ENCODE data around the gene CDKN2B.

DNA sequence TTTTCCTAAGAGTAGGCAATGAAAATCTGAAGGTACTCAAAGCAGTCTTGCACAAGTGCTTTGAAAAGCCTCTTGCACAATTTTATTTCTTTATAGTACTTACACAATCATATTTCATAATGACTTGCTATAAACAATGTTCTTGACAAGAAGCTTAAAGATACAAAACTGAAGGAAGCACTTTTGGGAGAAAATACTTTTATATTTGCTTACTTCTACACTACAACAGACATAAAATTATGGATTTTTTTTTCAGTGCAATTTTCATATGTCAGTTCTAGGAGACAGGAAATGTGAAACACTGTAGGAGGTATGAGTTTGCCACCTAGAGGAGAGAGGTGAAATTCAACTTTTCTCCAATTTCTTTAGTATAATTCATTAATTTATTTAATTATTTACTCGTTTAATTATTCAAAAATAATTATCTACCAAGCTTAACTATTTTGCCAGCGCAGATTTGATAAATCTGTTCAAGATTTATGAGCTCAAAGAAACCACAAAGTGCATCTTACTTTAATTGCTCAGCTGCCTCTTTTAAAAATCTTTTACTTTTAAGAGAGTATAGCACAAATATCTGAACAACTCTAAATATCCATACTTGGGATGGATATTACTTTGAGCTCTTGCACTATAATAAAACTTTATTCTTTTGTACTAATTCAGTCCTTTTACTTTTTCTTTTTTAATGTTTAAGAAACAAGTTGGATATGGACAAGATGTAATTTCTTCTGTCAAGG lies 29.0 kb upstream of the CDKN2B start:
- no peak for TF ChIP-seq POLR2A (IDR thresholded peaks at IDR 0.05; ENCODE audit: low read depth, low read length)
- no peak for TF ChIP-seq POLR2AphosphoS5 (IDR thresholded peaks at IDR 0.05; ENCODE audit: low read depth, low read length)
